Upper lobe of left lung (tissue), 4 donors: Measurements from ENCODE around the gene ANKMY1.
"Not testable (repeated sequence)": the region's sequence is repeated elsewhere in the genome, so short reads cannot be mapped to it uniquely, and the experiment has no call there.

Source experiments
- EP300 ChIP-seq, 4 donors: sonication (generic); formaldehyde crosslinking; IDR thresholded peaks; one replicate each; pipeline ENCODE4 v1.5.1; 2017; ENCODE audit warnings: antibody characterized with exemption in 4 of 4, control low read depth in 2 of 4
- POLR2A ChIP-seq, 4 donors: fragments of 450-650 bp; IDR thresholded peaks; one replicate each; pipeline ENCODE4 v1.5.1; 2016 to 2017; ENCODE audit warnings: antibody characterized with exemption in 4 of 4, mild to moderate bottlenecking in 2 of 4
- TF ChIP-seq, protein P1 (sequence below), 6 experiments: fragments of 450-650 bp in 4 of 6; fragments of 200-600 bp in 2 of 6; sonication (generic) in 2 of 6; IDR thresholded peaks; one replicate each; pipeline ENCODE4 v1.5.1; 2016 to 2019; ENCODE audit warnings: antibody characterized with exemption in 6 of 6

DNA sequence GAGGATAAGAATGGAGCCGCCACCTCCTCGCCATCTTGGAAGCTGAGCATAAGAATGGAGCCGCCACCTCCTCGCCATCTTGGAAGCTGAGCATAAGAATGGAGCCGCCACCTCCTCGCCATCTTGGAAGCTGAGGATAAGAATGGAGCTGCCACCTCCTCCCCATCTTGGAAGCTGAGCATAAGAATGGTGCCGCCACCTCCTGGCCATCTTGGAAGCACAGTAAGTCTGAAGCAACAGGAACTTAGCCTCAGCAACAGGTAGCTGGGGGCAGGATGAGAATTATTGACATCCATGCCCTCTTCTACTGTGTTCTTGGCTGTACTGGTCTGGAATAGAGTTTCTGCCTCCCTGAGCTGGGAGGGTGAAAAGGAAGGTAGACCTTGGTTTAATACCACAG lies 60.7 kb downstream of the ANKMY1 start:
- TF ChIP-seq, protein P1, sequence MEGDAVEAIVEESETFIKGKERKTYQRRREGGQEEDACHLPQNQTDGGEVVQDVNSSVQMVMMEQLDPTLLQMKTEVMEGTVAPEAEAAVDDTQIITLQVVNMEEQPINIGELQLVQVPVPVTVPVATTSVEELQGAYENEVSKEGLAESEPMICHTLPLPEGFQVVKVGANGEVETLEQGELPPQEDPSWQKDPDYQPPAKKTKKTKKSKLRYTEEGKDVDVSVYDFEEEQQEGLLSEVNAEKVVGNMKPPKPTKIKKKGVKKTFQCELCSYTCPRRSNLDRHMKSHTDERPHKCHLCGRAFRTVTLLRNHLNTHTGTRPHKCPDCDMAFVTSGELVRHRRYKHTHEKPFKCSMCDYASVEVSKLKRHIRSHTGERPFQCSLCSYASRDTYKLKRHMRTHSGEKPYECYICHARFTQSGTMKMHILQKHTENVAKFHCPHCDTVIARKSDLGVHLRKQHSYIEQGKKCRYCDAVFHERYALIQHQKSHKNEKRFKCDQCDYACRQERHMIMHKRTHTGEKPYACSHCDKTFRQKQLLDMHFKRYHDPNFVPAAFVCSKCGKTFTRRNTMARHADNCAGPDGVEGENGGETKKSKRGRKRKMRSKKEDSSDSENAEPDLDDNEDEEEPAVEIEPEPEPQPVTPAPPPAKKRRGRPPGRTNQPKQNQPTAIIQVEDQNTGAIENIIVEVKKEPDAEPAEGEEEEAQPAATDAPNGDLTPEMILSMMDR (IDR thresholded peaks at IDR 0.05) = not testable (repeated sequence)
- TF ChIP-seq EP300, POLR2A (IDR thresholded peaks at IDR 0.05): not testable (repeated sequence)
